LNCaP clone FGC (cell line): ENCODE results near the gene FAM181B.

Experiments used
- DNase-seq: peaks from one replicate; pipeline ENCODE4 v3.0.0-alpha.2; 2011; ENCODE audit warnings: low read depth
- H3K4me3 ChIP-seq: 2 replicates; pipeline ENCODE4 v1.5.1; 2011; ENCODE audit warnings: mild to moderate bottlenecking, low read depth, low read length, control low read depth
- TF ChIP-seq, protein P1 (sequence below): IDR thresholded peaks from 2 replicates; pipeline ENCODE4 v1.5.1; 2012; ENCODE audit warnings: mild to moderate bottlenecking; ENCODE audit not compliant: control insufficient read depth, insufficient read depth; ENCODE audit errors: extremely low read depth

The FAM181B gene, protein sequence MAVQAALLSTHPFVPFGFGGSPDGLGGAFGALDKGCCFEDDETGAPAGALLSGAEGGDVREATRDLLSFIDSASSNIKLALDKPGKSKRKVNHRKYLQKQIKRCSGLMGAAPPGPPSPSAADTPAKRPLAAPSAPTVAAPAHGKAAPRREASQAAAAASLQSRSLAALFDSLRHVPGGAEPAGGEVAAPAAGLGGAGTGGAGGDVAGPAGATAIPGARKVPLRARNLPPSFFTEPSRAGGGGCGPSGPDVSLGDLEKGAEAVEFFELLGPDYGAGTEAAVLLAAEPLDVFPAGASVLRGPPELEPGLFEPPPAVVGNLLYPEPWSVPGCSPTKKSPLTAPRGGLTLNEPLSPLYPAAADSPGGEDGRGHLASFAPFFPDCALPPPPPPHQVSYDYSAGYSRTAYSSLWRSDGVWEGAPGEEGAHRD

DNA sequence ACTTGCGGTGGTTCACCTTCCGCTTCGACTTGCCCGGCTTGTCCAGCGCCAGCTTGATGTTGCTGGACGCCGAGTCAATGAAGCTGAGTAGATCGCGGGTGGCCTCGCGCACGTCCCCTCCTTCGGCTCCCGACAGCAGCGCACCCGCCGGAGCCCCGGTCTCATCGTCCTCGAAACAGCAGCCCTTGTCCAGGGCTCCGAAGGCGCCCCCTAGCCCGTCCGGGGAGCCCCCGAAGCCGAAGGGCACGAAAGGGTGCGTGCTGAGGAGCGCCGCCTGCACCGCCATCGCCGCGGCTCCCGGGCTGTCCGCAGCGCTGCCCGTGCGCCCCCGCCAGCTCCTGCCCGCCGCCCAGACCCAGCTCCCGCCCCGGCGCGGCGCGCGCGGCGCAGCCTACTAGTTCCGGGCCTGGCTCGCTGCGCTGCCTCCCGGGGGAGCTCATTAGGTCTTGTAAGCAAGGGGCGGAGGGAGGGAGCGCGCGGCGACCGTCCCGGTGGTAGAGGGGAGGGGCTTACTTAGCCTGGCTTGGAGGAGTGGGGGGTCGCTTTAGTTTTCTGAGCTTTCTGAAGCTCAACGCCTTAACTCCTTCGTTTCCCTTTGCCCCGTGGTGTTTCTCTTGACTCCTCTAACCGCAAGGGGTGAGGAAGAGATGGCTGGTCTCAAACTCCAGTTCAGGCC lies at the start of gene FAM181B:
Gene FAM181B, minus strand, starts transcription at position 421 of the 676 bp plus-strand sequence. Its CDS starts 135 bp downstream, at position 286.
- no peak for DNase-seq
- H3K4me3 ChIP-seq = peak within 1 kb of the TSS; percentile 11; the same call in 1 of the 2 replicates
- TF ChIP-seq, protein P1, sequence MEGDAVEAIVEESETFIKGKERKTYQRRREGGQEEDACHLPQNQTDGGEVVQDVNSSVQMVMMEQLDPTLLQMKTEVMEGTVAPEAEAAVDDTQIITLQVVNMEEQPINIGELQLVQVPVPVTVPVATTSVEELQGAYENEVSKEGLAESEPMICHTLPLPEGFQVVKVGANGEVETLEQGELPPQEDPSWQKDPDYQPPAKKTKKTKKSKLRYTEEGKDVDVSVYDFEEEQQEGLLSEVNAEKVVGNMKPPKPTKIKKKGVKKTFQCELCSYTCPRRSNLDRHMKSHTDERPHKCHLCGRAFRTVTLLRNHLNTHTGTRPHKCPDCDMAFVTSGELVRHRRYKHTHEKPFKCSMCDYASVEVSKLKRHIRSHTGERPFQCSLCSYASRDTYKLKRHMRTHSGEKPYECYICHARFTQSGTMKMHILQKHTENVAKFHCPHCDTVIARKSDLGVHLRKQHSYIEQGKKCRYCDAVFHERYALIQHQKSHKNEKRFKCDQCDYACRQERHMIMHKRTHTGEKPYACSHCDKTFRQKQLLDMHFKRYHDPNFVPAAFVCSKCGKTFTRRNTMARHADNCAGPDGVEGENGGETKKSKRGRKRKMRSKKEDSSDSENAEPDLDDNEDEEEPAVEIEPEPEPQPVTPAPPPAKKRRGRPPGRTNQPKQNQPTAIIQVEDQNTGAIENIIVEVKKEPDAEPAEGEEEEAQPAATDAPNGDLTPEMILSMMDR = no peak

DNA sequence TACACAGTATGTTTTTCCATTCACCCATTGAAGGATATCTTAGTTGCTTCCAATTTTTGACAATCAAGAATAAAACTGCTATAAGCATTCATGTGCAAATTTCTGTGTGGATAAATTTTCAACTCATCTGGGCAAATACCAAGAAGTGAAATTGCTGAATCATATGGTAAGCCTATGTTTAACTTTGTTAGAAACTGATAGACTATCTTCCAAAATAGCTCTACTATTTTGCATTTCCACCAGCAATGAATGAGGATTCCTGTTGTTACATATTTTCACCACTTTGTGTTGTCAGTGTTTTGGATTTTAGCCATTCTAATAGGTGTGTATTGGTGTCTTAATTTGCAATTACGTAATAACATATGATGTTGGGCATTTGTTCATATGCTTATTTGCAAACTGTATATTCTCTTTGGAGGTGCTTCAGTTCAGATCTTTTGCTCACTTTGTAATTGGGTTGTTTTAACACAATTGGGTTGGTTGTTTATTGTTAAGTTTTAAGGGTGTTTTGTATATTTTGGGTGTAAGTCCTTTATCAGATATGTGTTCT lies 49.2 kb upstream of the FAM181B start:
- DNase-seq = no peak
- TF ChIP-seq, protein P1 = no peak
- no peak overlapping the region for H3K4me3 ChIP-seq

DNA sequence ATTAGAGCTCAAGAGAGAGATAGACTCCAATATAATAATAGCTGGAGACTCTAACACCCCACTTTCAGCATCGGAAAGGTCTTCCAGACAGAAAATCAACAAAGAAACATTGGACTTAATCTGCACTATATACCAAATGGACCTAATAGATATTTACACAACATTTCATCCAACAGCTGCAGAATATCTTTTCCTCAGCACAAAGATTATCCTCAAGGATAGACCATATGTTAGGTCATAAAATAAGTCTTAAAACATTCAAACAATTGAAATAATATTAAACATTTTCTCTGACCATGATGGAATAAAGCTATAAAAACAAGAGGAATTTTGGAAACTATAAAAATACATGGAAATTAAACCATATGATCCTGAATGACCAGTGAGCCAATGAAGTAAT lies 45.1 kb upstream of the FAM181B start:
- H3K4me3 ChIP-seq = no peak overlapping the region
- TF ChIP-seq, protein P1 = no peak
- no peak for DNase-seq

DNA sequence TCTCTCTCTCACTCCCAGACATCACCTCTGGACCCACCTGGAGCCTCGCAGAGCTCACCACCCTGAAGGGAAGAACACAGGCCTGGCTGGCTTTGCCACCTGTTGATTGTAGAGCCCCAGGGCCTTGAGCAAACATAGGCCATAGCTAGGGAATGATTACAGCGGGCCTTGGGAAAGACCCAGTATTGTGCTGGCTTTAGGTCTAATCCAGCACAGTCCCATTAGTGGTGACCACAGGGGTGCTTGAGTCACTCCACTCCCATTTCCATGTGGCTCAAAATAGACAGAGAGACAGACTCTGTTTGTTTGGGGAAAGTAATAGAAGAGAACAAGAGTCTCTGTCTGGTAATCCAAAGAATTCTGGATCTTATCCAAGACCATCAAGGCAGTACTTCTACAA lies 42.7 kb upstream of the FAM181B start:
- H3K4me3 ChIP-seq = no peak overlapping the region
- DNase-seq = no peak
- TF ChIP-seq, protein P1 = no peak

DNA sequence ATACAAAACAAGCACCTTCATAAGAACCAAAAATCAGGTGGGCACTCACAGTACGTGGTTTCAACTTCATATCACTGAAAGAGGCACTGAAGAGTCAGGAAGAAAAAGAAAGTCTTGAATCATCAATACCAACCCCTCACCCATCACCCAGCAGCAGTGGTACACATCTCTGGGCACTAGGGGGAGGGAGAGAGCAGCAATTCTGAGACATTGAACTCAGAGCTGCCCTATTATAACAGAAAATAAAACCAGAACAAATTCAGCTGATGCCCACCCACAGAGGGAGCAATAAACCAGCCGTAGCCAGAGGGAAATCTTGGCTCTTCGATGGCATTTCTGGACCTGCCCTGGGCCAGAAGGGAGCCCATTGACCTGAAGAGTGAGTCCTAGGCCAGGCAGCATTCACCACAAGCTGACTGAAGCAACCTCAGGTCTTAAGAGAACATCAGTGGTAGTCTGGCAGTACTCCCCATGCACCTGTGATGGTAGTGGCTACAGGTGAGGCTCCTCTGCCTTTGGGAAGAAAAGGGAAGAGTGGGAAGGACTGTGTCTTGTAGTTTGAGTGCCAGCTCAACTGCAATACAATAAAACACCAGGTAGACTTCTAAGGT lies 42.2 kb upstream of the FAM181B start:
- peak; percentile 11 for DNase-seq
- TF ChIP-seq, protein P1 = peak; percentile 96
- H3K4me3 ChIP-seq = no peak overlapping the region

DNA sequence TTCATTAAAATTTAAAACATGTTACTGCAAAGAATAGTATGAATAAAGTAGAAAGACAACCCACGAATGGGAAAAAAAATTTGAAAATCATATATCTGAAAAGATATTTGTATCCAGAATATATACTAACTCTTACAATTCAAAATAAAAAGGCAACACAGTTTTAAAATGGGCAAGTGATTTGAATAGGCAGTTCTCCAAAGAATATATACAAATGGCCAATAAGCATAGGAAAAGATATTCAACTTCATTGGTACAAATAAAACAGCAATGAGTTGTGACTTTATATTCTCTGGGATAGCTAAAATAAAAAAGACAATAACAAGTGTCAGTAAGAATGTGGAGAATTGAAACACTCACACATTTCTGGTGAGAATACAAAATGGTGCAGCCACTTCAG lies 41.6 kb upstream of the FAM181B start:
- H3K4me3 ChIP-seq = no peak overlapping the region
- TF ChIP-seq, protein P1 = no peak
- no peak for DNase-seq
